Heart right ventricle (tissue), 16 donors: ENCODE results near the gene PLA2G2F. TPM values are rescaled to one million over a fixed set of nuclear protein-coding genes. Genes with fewer than 3 reads are reported as not detected.

Experiments used
- ATAC-seq, 8 donors: fragments of 200-7000 bp; cut with Tn5 transposase; one replicate each; pipeline ENCODE4 v1.9.1; 2020; ENCODE audit warnings: mild to moderate bottlenecking in 8 of 8, moderate library complexity in 8 of 8, moderate number of reproducible peaks in 1 of 8
- DNase-seq, 2 donors: peaks; one replicate each; pipeline ENCODE4 v3.0.0-alpha.2; 2020
- H3K27ac ChIP-seq, 10 donors: fragments of 200-600 bp; sonication (generic) in 2 of 10; one replicate each; pipeline versions ENCODE4 v1.5.0 to v1.8.0; 2020 to 2022; ENCODE audit warnings: mild to moderate bottlenecking in 3 of 10
- H3K27me3 ChIP-seq, 7 donors: fragments of 200-600 bp; one replicate each; pipeline ENCODE4 v1.8.0; 2021 to 2022; ENCODE audit warnings: mild to moderate bottlenecking in 2 of 7
- H3K36me3 ChIP-seq, 9 donors: fragments of 200-600 bp; sonication (generic) in 1 of 9; one replicate each; pipeline versions ENCODE4 v1.5.0 to v1.8.0; 2020 to 2022; ENCODE audit warnings: mild to moderate bottlenecking in 2 of 9
- H3K4me1 ChIP-seq, 9 donors: fragments of 200-600 bp; sonication (generic) in 1 of 9; one replicate each; pipeline versions ENCODE4 v1.5.0 to v1.8.0; 2020 to 2022; ENCODE audit warnings: mild to moderate bottlenecking in 4 of 9
- H3K4me3 ChIP-seq, 10 donors: fragments of 200-600 bp; sonication (generic) in 2 of 10; one replicate each; pipeline versions ENCODE4 v1.5.0 to v1.8.0; 2020 to 2022; ENCODE audit warnings: mild to moderate bottlenecking in 7 of 10, moderate library complexity in 2 of 10
- H3K9me3 ChIP-seq, 11 donors: fragments of 200-600 bp in 10 of 11; sonication (generic) in 2 of 11; one replicate each; pipeline versions ENCODE4 v1.5.0 to v1.8.0; 2013 to 2022; ENCODE audit warnings: mild to moderate bottlenecking in 2 of 11, control low read depth in 1 of 11, moderate library complexity in 1 of 11
- CTCF ChIP-seq, 9 donors: fragments of 200-600 bp; sonication (generic) in 2 of 9; IDR thresholded peaks; one replicate each; pipeline versions ENCODE4 v1.5.0 to v1.8.0; 2021 to 2022; ENCODE audit warnings: antibody characterized with exemption in 9 of 9, mild to moderate bottlenecking in 5 of 9, moderate library complexity in 1 of 9
- WGBS, 2 donors: extraction: QIAGEN DNeasy Blood & Tissue Kit; methylation state at CpG; one replicate each; pipeline ENCODE4 v1.1.7; 2013; ENCODE audit warnings: inconsistent platforms in 1 of 2; 5-methylcytosine and 5-hydroxymethylcytosine counted together
- intact Hi-C, 10 donors: fragments of 100-400 bp; cut with DNase I; formaldehyde crosslinking; loops; one replicate each; pipeline versions ENCODE4 v1.11.1 to v1.14.2; 2022
- polyA plus RNA-seq, 2 donors: library from polyadenylated mRNA; stranded (reverse); fragments of 200-250 nt; gene quantifications; one replicate each; pipeline ENCODE4 v1.2.3, GENCODE V29; 2013
- total RNA-seq, 10 donors: library from RNA; stranded (reverse); fragmentation: NEBNext Ultra II Directional in 3 of 10; extraction: Animal tissue kit (Norgen Biotek cat#: 25700) in 3 of 10; gene quantifications; one replicate each; pipeline versions ENCODE4 v1.2.1 to v1.2.4, GENCODE V29; 2021 to 2023
- donor health status: Arrhythmogenic right ventricular cardiomyopathy.
- donor health status: ischemic (EF 13 %, LVEDD 7.1; RV severe dilation, severe dysfunction).
- donor health status: healthy with polysubstance abuse.
- donor health status: DM: no; HTN: yes; CAD: no.
- donor health status: DM: no; HTN: no; CAD: no.
- donor health status: ischemic (EF 25% LVEDD 6.9; RV normal size, moderate dysfunction).
- donor health status: ischemic (EF 25% LVEDD 5.7; RV mildly dilated, moderate dysfunction).
- donor health status: healthy.
- donor health status: DM: yes; HTN: yes; CAD: no.
- donor health status: Ischemic cardiomyopathy.
- donor health status: ischemic (EF 35%, LVEDD 5.7; RV mildly dilated, moderate dysfunction).
- donor health status: nonischemic (EF 11% LVEDD 7.7; RV severe dilation, severe dysfunction).
- donor health status: DM: yes; HTN: yes; CAD: no.
- donor health status: PGD.
- donor health status: ischemic (EF 29% LVEDD 5.4; RV normal size, mild dysfunction).
- donor health status: nonischemic (EF 23%, LVEDD 6.1; RV moderate dilation, normal function).

PLA2G2F gene
- total and polyA plus RNA-seq, 12 donors: not detected

GRCh38 chr1:20136249-20136648, 2.9 kb upstream of the PLA2G2F start:
- Histone ChIP-seq H3K36me3 (no peaks in the 10 kb centered on the region), H3K27me3 (peaks cover 0 to 5% (median 0%) of the 10 kb centered on the region in 7 donors), H3K4me1 (no peaks in the 10 kb centered on the region), H3K27ac (no peak overlapping the region), H3K4me3 (no peak overlapping the region), H3K9me3 (no peaks in the 10 kb centered on the region)
- DNase-seq (no peak), ATAC-seq (no peak)
- intact Hi-C loops: no loop called here
- TF ChIP-seq CTCF (IDR thresholded peaks at IDR 0.05): no peak
- WGBS, 2 donors: 91 to 96% methylated on average over 3 of the region's 3 CpGs

DNA sequence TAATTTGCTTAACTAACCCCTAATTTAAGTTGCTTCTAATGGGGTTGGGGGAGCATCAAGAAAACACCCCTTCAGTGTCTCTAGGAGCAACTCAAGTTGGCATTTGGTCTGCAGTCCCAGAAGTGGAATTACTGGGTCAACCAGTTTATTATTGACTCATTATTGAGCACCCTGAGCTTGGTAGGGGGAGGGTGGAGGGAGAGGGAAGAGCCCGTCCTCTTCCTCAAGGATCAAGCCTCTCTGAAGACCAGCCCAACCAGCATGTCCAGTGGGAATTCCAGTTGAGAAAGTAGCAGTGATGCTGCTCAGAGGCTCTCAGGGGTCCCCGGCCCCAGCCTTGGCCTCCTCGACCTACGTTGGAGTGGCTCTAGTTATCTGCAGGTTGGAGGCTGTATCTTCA, 2.1 kb upstream of the PLA2G2F start:
- no peak for DNase-seq
- intact Hi-C loops: no loop called here
- Histone ChIP-seq H3K27ac (no peak overlapping the region), H3K27me3 (peaks cover 0 to 9% (median 0%) of the 10 kb centered on the region in 7 donors), H3K4me1 (no peaks in the 10 kb centered on the region), H3K9me3 (no peaks in the 10 kb centered on the region), H3K4me3 (no peak overlapping the region), H3K36me3 (no peaks in the 10 kb centered on the region)
- ATAC-seq: no peak
- no peak for TF ChIP-seq CTCF (IDR thresholded peaks at IDR 0.05)
- 88 to 92% methylated on average over 4 of the region's 4 CpGs for WGBS, 2 donors

- H3K4me3 ChIP-seq: no peak overlapping the region
- no peaks in the 10 kb centered on the region for H3K36me3 ChIP-seq
- H3K4me1 ChIP-seq: no peaks in the 10 kb centered on the region
- WGBS, 2 donors: 64 to 86% methylated on average over 1 of the region's 1 CpG
- peaks cover 0 to 9% (median 0%) of the 10 kb centered on the region in 7 donors for H3K27me3 ChIP-seq
- no peaks in the 10 kb centered on the region for H3K9me3 ChIP-seq
- DNase-seq: no peak
- TF ChIP-seq CTCF (IDR thresholded peaks at IDR 0.05): no peak
- H3K27ac ChIP-seq: no peak overlapping the region
- intact Hi-C loops: no loop called here
- no peak for ATAC-seq
Observed at GRCh38 chr1:20137604-20138003, 1.5 kb upstream of the PLA2G2F start.

- DNase-seq: no peak
- Histone ChIP-seq H3K4me3 (no peak overlapping the region), H3K4me1 (no peaks in the 10 kb centered on the region), H3K27ac (no peak overlapping the region), H3K27me3 (peaks cover 0 to 9% (median 0%) of the 10 kb centered on the region in 7 donors), H3K36me3 (no peaks in the 10 kb centered on the region), H3K9me3 (no peaks in the 10 kb centered on the region)
- intact Hi-C loops: no loop called here
- ATAC-seq: no peak
- WGBS, 2 donors: 96 to 97% methylated on average over 6 of the region's 6 CpGs
- TF ChIP-seq CTCF (IDR thresholded peaks at IDR 0.05): no peak
Observed at GRCh38 chr1:20138346-20138745, 777 bp upstream of the PLA2G2F start.
